GM12878 (cell line): ENCODE data around the gene SULT6B1.

Source experiments
- FOXK2 ChIP-seq: fragments of 450-650 bp; IDR thresholded peaks from 2 replicates; pipeline ENCODE4 v1.6.1; 2017; ENCODE audit warnings: mild to moderate bottlenecking, moderate library complexity
- POLR2A ChIP-seq: IDR thresholded peaks from 2 replicates; pipeline ENCODE4 v1.6.1; 2011; ENCODE audit warnings: low read depth, mild to moderate bottlenecking, low read length
- SRF ChIP-seq, 2 experiments: IDR thresholded peaks; 2 replicates each; pipeline ENCODE4 v1.6.1; 2011; ENCODE audit warnings: low read depth in 2 of 2, low read length in 2 of 2, mild to moderate bottlenecking in 1 of 2, moderate library complexity in 1 of 2
- TF ChIP-seq, protein P1 (sequence below): fragments of 450-650 bp; formaldehyde crosslinking; IDR thresholded peaks from 2 replicates; pipeline ENCODE4 v1.4.0; 2020; ENCODE audit warnings: mild to moderate bottlenecking, moderate library complexity
- TF ChIP-seq, protein P2 (sequence below), 3 experiments: IDR thresholded peaks in 2 of 3; conservative IDR thresholded peaks in 1 of 3; 2 replicates each; pipeline ENCODE4 v1.5.1; 2011; ENCODE audit warnings: low read depth in 3 of 3, low read length in 3 of 3, mild to moderate bottlenecking in 3 of 3, control low read depth in 2 of 3, moderate library complexity in 2 of 3, inconsistent platforms in 1 of 3, mixed read lengths in 1 of 3; ENCODE audit not compliant: control insufficient read depth in 2 of 3, insufficient read depth in 1 of 3; ENCODE audit errors: extremely low read depth in 1 of 3

DNA sequence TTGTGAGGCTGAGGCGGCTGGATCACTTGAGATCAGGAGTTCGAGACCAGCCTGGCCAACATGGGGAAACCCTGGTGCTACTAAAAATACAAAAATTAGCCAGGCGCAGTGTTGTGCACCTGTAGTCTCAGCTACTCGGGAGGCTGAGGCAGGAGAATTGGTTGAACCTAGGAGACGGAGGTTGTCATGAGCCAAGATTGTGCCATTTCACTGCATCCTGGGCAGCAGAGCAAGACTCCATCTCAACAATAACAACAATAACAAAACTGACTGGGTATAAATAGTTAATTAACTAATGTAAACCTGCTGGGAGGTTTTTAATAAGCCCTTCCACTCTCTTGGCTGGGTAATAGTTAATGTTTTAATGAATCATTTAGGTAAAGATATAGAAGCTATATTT lies 7.8 kb downstream of the SULT6B1 start:
- TF ChIP-seq FOXK2 (no peak), POLR2A (no peak), SRF (IDR thresholded peaks at IDR 0.05; ENCODE audit: low read depth in 2 of 2, low read length in 2 of 2) (no peak)
- TF ChIP-seq, protein P1, sequence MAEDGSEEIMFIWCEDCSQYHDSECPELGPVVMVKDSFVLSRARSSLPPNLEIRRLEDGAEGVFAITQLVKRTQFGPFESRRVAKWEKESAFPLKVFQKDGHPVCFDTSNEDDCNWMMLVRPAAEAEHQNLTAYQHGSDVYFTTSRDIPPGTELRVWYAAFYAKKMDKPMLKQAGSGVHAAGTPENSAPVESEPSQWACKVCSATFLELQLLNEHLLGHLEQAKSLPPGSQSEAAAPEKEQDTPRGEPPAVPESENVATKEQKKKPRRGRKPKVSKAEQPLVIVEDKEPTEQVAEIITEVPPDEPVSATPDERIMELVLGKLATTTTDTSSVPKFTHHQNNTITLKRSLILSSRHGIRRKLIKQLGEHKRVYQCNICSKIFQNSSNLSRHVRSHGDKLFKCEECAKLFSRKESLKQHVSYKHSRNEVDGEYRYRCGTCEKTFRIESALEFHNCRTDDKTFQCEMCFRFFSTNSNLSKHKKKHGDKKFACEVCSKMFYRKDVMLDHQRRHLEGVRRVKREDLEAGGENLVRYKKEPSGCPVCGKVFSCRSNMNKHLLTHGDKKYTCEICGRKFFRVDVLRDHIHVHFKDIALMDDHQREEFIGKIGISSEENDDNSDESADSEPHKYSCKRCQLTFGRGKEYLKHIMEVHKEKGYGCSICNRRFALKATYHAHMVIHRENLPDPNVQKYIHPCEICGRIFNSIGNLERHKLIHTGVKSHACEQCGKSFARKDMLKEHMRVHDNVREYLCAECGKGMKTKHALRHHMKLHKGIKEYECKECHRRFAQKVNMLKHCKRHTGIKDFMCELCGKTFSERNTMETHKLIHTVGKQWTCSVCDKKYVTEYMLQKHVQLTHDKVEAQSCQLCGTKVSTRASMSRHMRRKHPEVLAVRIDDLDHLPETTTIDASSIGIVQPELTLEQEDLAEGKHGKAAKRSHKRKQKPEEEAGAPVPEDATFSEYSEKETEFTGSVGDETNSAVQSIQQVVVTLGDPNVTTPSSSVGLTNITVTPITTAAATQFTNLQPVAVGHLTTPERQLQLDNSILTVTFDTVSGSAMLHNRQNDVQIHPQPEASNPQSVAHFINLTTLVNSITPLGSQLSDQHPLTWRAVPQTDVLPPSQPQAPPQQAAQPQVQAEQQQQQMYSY (CRISPR knock-in tag) = no peak
- TF ChIP-seq, protein P2, sequence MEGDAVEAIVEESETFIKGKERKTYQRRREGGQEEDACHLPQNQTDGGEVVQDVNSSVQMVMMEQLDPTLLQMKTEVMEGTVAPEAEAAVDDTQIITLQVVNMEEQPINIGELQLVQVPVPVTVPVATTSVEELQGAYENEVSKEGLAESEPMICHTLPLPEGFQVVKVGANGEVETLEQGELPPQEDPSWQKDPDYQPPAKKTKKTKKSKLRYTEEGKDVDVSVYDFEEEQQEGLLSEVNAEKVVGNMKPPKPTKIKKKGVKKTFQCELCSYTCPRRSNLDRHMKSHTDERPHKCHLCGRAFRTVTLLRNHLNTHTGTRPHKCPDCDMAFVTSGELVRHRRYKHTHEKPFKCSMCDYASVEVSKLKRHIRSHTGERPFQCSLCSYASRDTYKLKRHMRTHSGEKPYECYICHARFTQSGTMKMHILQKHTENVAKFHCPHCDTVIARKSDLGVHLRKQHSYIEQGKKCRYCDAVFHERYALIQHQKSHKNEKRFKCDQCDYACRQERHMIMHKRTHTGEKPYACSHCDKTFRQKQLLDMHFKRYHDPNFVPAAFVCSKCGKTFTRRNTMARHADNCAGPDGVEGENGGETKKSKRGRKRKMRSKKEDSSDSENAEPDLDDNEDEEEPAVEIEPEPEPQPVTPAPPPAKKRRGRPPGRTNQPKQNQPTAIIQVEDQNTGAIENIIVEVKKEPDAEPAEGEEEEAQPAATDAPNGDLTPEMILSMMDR (IDR thresholded peaks at IDR 0.05 in 2 of 3, conservative IDR thresholded peaks at IDR 0.05 in 1 of 3; ENCODE audit: control insufficient read depth in 2 of 3, extremely low read depth in 1 of 3, insufficient read depth in 1 of 3, low read depth in 3 of 3, low read length in 3 of 3) = no peak
